K562 (cell line): ENCODE data around the gene PRKAR2B. TPM values are rescaled to one million over a fixed set of nuclear protein-coding genes. Genes with fewer than 3 reads are reported as not detected.

Source experiments
- ATAC-seq: fragments of 200-7000 bp; cut with Tn5 transposase; 3 replicates; pipeline ENCODE4 v1.9.1; 2020; ENCODE audit warnings: moderate library complexity
- BruUV-seq: library from RNA; stranded (reverse); fragments of 400-500 nt; replicated peaks from 2 replicates; lab custom pipeline; 2021; lab: Mats Ljungman, UMichigan
- CTCF ChIA-PET: fragments of 300-600 bp; formaldehyde crosslinking; extraction: SDS; loops from one replicate; lab custom pipeline; 2021; ENCODE audit warnings: low intra/inter-chr PET ratio; lab: Yijun Ruan, JAX
- POLR2A ChIA-PET: fragments of 300-600, 350-650 bp; sonication (Branson Sonifier 250); formaldehyde crosslinking; extraction: SDS; loops from one replicate; lab custom pipeline; 2021; ENCODE audit warnings: antibody characterized with exemption, inconsistent platforms; lab: Yijun Ruan, JAX
- DNase-seq, 4 experiments: peaks; one replicate each; pipeline versions ENCODE4 v3.0.0 to v3.0.0-alpha.2; 2011 to 2018; ENCODE audit warnings: low spot score in 3 of 4, mixed read lengths in 3 of 4; ENCODE audit errors: extremely low read depth in 1 of 4
- FAIRE-seq: peaks from 2 replicates; lab custom pipeline; 2011; peaks lifted over from hg19 to GRCh38; lab: Jason Lieb, UNC
- H2AFZ ChIP-seq: 2 replicates; pipeline ENCODE4 v1.6.0; 2011; ENCODE audit warnings: low read depth, low read length, control low read depth, inconsistent platforms
- H3K27ac ChIP-seq: fragments of 200-600 bp; 3 replicates; pipeline ENCODE4 v1.8.0; 2011; ENCODE audit warnings: low read depth, mild to moderate bottlenecking, control low read depth, inconsistent platforms, low read length, moderate library complexity, mixed read lengths; ENCODE audit errors: extremely low read depth
- H3K27me3 ChIP-seq, 2 experiments: fragments of 300-600 bp in 1 of 2; 2 replicates in 1 of 2; 3 replicates in 1 of 2; pipeline versions ENCODE4 v1.6.0 to v1.8.0; 2011; ENCODE audit warnings: inconsistent platforms in 2 of 2, low read length in 2 of 2, mild to moderate bottlenecking in 1 of 2, mixed read lengths in 1 of 2, moderate library complexity in 1 of 2; ENCODE audit not compliant: control insufficient read depth in 2 of 2, insufficient read depth in 2 of 2
- H3K36me3 ChIP-seq: fragments of 300-600 bp; 3 replicates; pipeline ENCODE4 v1.8.0; 2011; ENCODE audit warnings: mild to moderate bottlenecking, low read length, inconsistent platforms; ENCODE audit not compliant: control insufficient read depth, insufficient read depth
- H3K4me1 ChIP-seq, 2 experiments: fragments of 200-600 bp in 1 of 2; replicated peaks in 1 of 2; 2 replicates in 1 of 2; 3 replicates in 1 of 2; pipeline versions ENCODE4 v1.5.1 to v1.8.0; 2011; ENCODE audit warnings: inconsistent platforms in 2 of 2, low read length in 2 of 2, mild to moderate bottlenecking in 1 of 2, mixed read lengths in 1 of 2, moderate library complexity in 1 of 2; ENCODE audit not compliant: control insufficient read depth in 2 of 2, insufficient read depth in 2 of 2
- H3K4me2 ChIP-seq: 2 replicates; pipeline ENCODE4 v1.6.1; 2011; ENCODE audit warnings: low read length, control low read depth, inconsistent platforms, mixed read lengths; ENCODE audit not compliant: insufficient read depth
- H3K4me3 ChIP-seq: fragments of 200-600 bp; sonication (generic), shearing (Covaris generic); 2 replicates; pipeline ENCODE4 v1.5.1; 2016; ENCODE audit warnings: control low read depth, inconsistent platforms
- H3K79me2 ChIP-seq: fragments of 200-600 bp; 3 replicates; pipeline ENCODE4 v1.8.0; 2011; ENCODE audit warnings: low read length, inconsistent platforms; ENCODE audit not compliant: control insufficient read depth, insufficient read depth
- H3K9ac ChIP-seq, 2 experiments: 2 replicates each; pipeline versions ENCODE4 v1.6.0 to v1.6.1; 2011; ENCODE audit warnings: low read depth in 2 of 2, low read length in 2 of 2, control low read depth in 1 of 2, inconsistent platforms in 1 of 2, mild to moderate bottlenecking in 1 of 2, mixed read lengths in 1 of 2; ENCODE audit not compliant: insufficient read depth in 1 of 2
- H3K9me1 ChIP-seq: one replicate; pipeline ENCODE4 v1.6.0; 2011; ENCODE audit warnings: inconsistent platforms, mild to moderate bottlenecking, low read length, moderate library complexity; ENCODE audit not compliant: control insufficient read depth, insufficient read depth
- H3K9me3 ChIP-seq: replicated peaks from 2 replicates; pipeline ENCODE4 v1.5.1; 2011; ENCODE audit warnings: low read depth, low read length, inconsistent platforms; ENCODE audit not compliant: control insufficient read depth, insufficient read depth
- H4K20me1 ChIP-seq: replicated peaks from 2 replicates; pipeline ENCODE4 v1.6.1; 2011; ENCODE audit warnings: low read length, inconsistent platforms, mixed read lengths; ENCODE audit not compliant: control insufficient read depth, insufficient read depth
- ARID1B ChIP-seq: fragments of 450-650 bp; IDR thresholded peaks from 2 replicates; pipeline ENCODE4 v1.6.1; 2016; ENCODE audit warnings: antibody characterized with exemption, mild to moderate bottlenecking, inconsistent platforms
- CBFA2T3 ChIP-seq: fragments of 450-650 bp; IDR thresholded peaks from 2 replicates; pipeline ENCODE4 v1.6.1; 2017
- CXXC5 ChIP-seq: fragments of 250-450 bp; sonication (Bioruptor Pico); IDR thresholded peaks from 2 replicates; pipeline ENCODE4 v1.8.0; 2022; ENCODE audit warnings: inconsistent platforms, mild to moderate bottlenecking, moderate library complexity
- GATA2 ChIP-seq: sonication (generic); formaldehyde crosslinking; IDR thresholded peaks from 2 replicates; pipeline ENCODE4 v1.4.0; 2020; ENCODE audit warnings: mild to moderate bottlenecking, missing genetic modification reagents
- HMBOX1 ChIP-seq: sonication (generic); IDR thresholded peaks from 2 replicates; pipeline ENCODE4 v1.6.1; 2016
- HMGN3 ChIP-seq: IDR thresholded peaks from 2 replicates; pipeline ENCODE4 v1.6.1; 2011; ENCODE audit warnings: borderline replicate concordance, low read depth, mild to moderate bottlenecking, mixed read lengths, low read length; ENCODE audit not compliant: insufficient read length; ENCODE audit errors: extremely low read depth
- ILF3 ChIP-seq: fragments of 450-650 bp; IDR thresholded peaks from 2 replicates; pipeline ENCODE4 v1.6.1; 2018; ENCODE audit warnings: antibody characterized with exemption, mild to moderate bottlenecking, moderate library complexity, borderline replicate concordance
- NCOA1 ChIP-seq: fragments of 450-650 bp; IDR thresholded peaks from 2 replicates; pipeline ENCODE4 v1.6.1; 2016; ENCODE audit warnings: low read depth
- PML ChIP-seq: IDR thresholded peaks from 2 replicates; pipeline ENCODE4 v1.6.1; 2012; ENCODE audit warnings: low read length, inconsistent platforms
- SMARCC2 ChIP-seq: fragments of 450-650 bp; IDR thresholded peaks from 2 replicates; pipeline ENCODE4 v1.6.1; 2017; ENCODE audit warnings: antibody characterized with exemption, moderate library complexity, mild to moderate bottlenecking, low read depth
- SMARCE1 ChIP-seq: fragments of 450-650 bp; IDR thresholded peaks from 2 replicates; pipeline ENCODE4 v1.7.1; 2016; ENCODE audit warnings: mild to moderate bottlenecking
- TEAD4 ChIP-seq, 2 experiments: sonication (generic) in 1 of 2; formaldehyde crosslinking in 1 of 2; IDR thresholded peaks; 2 replicates each; pipeline versions ENCODE4 v1.6.1 to v1.8.0; 2012 to 2022; ENCODE audit warnings: borderline replicate concordance in 1 of 2, inconsistent platforms in 1 of 2, low read length in 1 of 2, mild to moderate bottlenecking in 1 of 2, missing genetic modification reagents in 1 of 2
- TRIM28 ChIP-seq: fragments of 450-650 bp; IDR thresholded peaks from 2 replicates; pipeline ENCODE4 v1.6.1; 2017
- ZNF24 ChIP-seq: fragments of 450-650 bp; IDR thresholded peaks from 2 replicates; pipeline ENCODE4 v1.6.1; 2016
- WGBS: fragments of 100-300 bp; shearing (Covaris generic); methylation state at CpG from one replicate; pipeline ENCODE4 v1.1.6; 2016; ENCODE audit warnings: low coverage, mixed read lengths; ENCODE audit not compliant: insufficient coverage; ENCODE audit errors: missing lambda C conversion rate; 5-methylcytosine and 5-hydroxymethylcytosine counted together
- in situ Hi-C: fragments of 300-500 bp; cut with MboI; formaldehyde crosslinking; loops from 4 replicates; pipeline ENCODE4 v1.15.0; 2018; ENCODE audit warnings: inconsistent platforms, mixed read lengths
- intact Hi-C: fragments of 100-400 bp; cut with micrococcal nuclease; formaldehyde crosslinking; loops from 2 replicates; pipeline ENCODE4 v1.14.2; 2022
- polyA plus RNA-seq, 8 experiments: library from polyadenylated mRNA; depleted of rRNA in 4 of 8; stranded (reverse) in 5 of 8; unstranded in 3 of 8; fragments of >200 nt; fragmentation: Nextera tagmentation in 2 of 8; fragmentation: Illumina TruSeq in 1 of 8; extraction: Ambion mirVana in 2 of 8; extraction: Trizol in 1 of 8; gene quantifications; 2 replicates each; pipeline versions ENCODE4 v1.2.1 to v1.2.3, GENCODE V29; 2011 to 2014; ENCODE audit warnings: inconsistent platforms in 1 of 8, missing spikeins in 1 of 8
- total RNA-seq, 7 experiments: library from RNA; depleted of rRNA in 6 of 7; stranded (reverse); fragments of >200 nt in 6 of 7; fragmentation: Illumina TruSeq in 2 of 7; extraction: Trizol in 2 of 7; gene quantifications; 2 replicates each; pipeline versions ENCODE4 v1.2.1 to v1.2.3, GENCODE V29; 2011 to 2021; ENCODE audit warnings: low replicate concordance in 1 of 7
- TF ChIP-seq, protein P1 (sequence below): fragments of 450-650 bp; IDR thresholded peaks from 2 replicates; pipeline ENCODE4 v1.6.1; 2017; ENCODE audit warnings: antibody characterized with exemption, mild to moderate bottlenecking

PRKAR2B gene
- total and polyA plus RNA-seq, 9 of the 15 experiments (the other 6 are each of a cell fraction or from before 2014, with no cell fraction given), result 59.0 to 173 (median 129) TPM

DNA sequence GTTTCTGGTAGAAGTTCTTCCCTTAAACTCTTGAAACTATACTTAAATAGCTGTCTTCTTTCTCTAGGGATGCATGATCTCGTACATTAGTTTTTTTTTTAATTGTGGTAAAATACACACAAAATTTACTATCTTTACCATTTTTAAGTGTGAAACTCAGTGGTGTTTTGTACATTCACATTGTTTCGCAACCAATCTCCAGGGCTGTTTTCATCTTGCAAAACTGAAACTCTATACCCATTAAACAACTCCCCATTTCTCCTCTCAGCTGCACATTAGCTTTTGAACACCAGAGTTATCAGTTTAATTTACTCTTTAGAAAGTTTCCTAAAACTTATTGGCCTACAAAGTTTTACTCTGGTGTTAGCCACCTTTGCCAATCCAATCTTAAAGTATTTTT, 45.5 kb upstream of the PRKAR2B start (continued):
- 0 out of 2 replicates have a peak, but pooled peaks have one; percentile 38 for TF ChIP-seq ILF3

DNA sequence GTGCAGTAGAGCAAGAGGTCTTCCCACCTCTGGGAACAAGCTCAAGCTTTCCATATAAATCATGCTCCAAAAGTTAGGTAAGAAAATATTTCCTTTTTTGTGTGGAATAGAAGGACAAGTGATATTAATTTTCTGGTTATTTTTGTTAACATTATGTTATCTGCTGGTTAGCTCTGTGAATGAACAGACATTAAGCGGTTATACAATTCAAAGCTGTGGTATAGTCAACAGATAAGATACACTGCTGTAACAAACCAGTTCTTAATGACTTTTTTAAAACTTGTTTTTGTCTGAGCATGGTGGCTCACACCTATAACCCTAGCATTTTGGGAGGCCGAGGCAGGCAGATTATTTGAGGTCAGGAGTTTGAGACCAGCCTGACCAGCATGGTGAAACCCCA, 43.0 kb upstream of the PRKAR2B start:
- H3K4me3 ChIP-seq, result no peak overlapping the region
- no TSS peak for BruUV-seq
- in situ Hi-C loops, result no loop called here
- DNase-seq (no peak), ATAC-seq (peak; percentile 9)
- peak overlapping the region; percentile 41 for H2AFZ ChIP-seq
- 19% methylated on average over 2 of the region's 2 CpGs for WGBS
- peaks cover 5% of the 10 kb centered on the region; the same call in 1 of the 3 replicates for H3K36me3 ChIP-seq
- peaks cover 14% of the 10 kb centered on the region; the same call in 1 of the 3 replicates for H3K79me2 ChIP-seq
- peak overlapping the region; percentile 34; the same call in 2 of the 3 replicates for H3K27ac ChIP-seq
- H3K9ac ChIP-seq, result peak overlapping the region in 1 of 2 experiments; percentile 42; a peak in 2 of 4 replicates
- TF ChIP-seq NCOA1, result no peak
- TF ChIP-seq CBFA2T3, result peak; percentile 42; the same call in 1 of the 2 replicates
- TF ChIP-seq TEAD4 (IDR thresholded peaks at IDR 0.05; ENCODE audit: low read length), result peak; percentile 32; the same call in 1 of the 2 replicates
- TF ChIP-seq TEAD4 (CRISPR knock-in tag; IDR thresholded peaks at IDR 0.05; ENCODE audit: borderline replicate concordance), result no peak
- no peak for TF ChIP-seq CXXC5 (CRISPR knock-in tag)
- TF ChIP-seq HMBOX1, result peak; percentile 89
- 0 out of 2 replicates have a peak, but pooled peaks have one; percentile 12 for TF ChIP-seq SMARCE1
- TF ChIP-seq TRIM28, result 0 out of 2 replicates have a peak, but pooled peaks have one; percentile 10
- no peak for TF ChIP-seq ZNF24
- TF ChIP-seq GATA2 (CRISPR knock-in tag), result 0 out of 2 replicates have a peak, but pooled peaks have one; percentile 25
- TF ChIP-seq, protein P1, sequence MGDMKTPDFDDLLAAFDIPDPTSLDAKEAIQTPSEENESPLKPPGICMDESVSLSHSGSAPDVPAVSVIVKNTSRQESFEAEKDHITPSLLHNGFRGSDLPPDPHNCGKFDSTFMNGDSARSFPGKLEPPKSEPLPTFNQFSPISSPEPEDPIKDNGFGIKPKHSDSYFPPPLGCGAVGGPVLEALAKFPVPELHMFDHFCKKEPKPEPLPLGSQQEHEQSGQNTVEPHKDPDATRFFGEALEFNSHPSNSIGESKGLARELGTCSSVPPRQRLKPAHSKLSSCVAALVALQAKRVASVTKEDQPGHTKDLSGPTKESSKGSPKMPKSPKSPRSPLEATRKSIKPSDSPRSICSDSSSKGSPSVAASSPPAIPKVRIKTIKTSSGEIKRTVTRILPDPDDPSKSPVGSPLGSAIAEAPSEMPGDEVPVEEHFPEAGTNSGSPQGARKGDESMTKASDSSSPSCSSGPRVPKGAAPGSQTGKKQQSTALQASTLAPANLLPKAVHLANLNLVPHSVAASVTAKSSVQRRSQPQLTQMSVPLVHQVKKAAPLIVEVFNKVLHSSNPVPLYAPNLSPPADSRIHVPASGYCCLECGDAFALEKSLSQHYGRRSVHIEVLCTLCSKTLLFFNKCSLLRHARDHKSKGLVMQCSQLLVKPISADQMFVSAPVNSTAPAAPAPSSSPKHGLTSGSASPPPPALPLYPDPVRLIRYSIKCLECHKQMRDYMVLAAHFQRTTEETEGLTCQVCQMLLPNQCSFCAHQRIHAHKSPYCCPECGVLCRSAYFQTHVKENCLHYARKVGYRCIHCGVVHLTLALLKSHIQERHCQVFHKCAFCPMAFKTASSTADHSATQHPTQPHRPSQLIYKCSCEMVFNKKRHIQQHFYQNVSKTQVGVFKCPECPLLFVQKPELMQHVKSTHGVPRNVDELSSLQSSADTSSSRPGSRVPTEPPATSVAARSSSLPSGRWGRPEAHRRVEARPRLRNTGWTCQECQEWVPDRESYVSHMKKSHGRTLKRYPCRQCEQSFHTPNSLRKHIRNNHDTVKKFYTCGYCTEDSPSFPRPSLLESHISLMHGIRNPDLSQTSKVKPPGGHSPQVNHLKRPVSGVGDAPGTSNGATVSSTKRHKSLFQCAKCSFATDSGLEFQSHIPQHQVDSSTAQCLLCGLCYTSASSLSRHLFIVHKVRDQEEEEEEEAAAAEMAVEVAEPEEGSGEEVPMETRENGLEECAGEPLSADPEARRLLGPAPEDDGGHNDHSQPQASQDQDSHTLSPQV, result 0 out of 2 replicates have a peak, but pooled peaks have one; percentile 50
- TF ChIP-seq SMARCC2, result no peak
- TF ChIP-seq HMGN3, result no peak
- 0 out of 2 replicates have a peak, but pooled peaks have one; percentile 25 for TF ChIP-seq ARID1B
- TF ChIP-seq PML, result 0 out of 2 replicates have a peak, but pooled peaks have one; percentile 24
- TF ChIP-seq, all 486 proteins: peak for 9
- ChIA-PET POLR2A (interaction anchor here (0.6 to 5.0 kb wide), 7 partner anchors 9 to 323 kb away, joined by 3 to 53 read pairs (median 5); no protein-coding TSS in a partner anchor), CTCF (no interaction called here)
- no peak for FAIRE-seq
- H3K4me1 ChIP-seq, result peaks cover 30 to 31% of the 10 kb centered on the region in 2 experiments
- H3K4me2 ChIP-seq, result 0 out of 2 replicates have a peak overlapping the region, but pooled peaks have one; percentile 1
- H3K27me3 ChIP-seq, result no peaks in the 10 kb centered on the region
- no peaks in the 10 kb centered on the region; the same call in 1 of the 2 replicates for H3K9me3 ChIP-seq
- intact Hi-C loops, result no loop called here
- H4K20me1 ChIP-seq, result no peaks in the 10 kb centered on the region
- no peaks in the 10 kb centered on the region for H3K9me1 ChIP-seq
